Pancreas (tissue), 10 donors: ENCODE measurements around the gene SLC8A3. TPM values are rescaled to one million over a fixed set of nuclear protein-coding genes. Genes with fewer than 3 reads are reported as not detected.

Source experiments
- ATAC-seq, 4 donors: fragments of 200-7000 bp; cut with Tn5 transposase; one replicate each; pipeline versions ENCODE4 v1.8.0 to v1.9.1; 2020; ENCODE audit warnings: mild to moderate bottlenecking in 4 of 4, moderate library complexity in 4 of 4
- DNase-seq, 6 donors: peaks; one replicate each; pipeline ENCODE4 v3.0.0-alpha.2; 2020
- FAIRE-seq: peaks from 2 replicates; lab custom pipeline; 2012; peaks lifted over from hg19 to GRCh38; lab: Jason Lieb, UNC
- H3K27ac ChIP-seq, 4 donors: fragments of 200-600 bp; sonication (generic); 1 replicate in 3 of 4; 2 replicates in 1 of 4; pipeline versions ENCODE4 v1.5.0 to v1.8.0; 2020
- H3K27me3 ChIP-seq, 4 donors: fragments of 200-600 bp; one replicate each; pipeline ENCODE4 v1.8.0; 2021
- H3K36me3 ChIP-seq, 3 donors: fragments of 200-600 bp; sonication (generic) in 1 of 3; one replicate each; pipeline versions ENCODE4 v1.5.0 to v1.8.0; 2020 to 2021
- H3K4me1 ChIP-seq, 3 donors: fragments of 200-600 bp; one replicate each; pipeline ENCODE4 v1.8.0; 2021
- H3K4me3 ChIP-seq, 4 donors: fragments of 200-600 bp; sonication (generic) in 2 of 4; one replicate each; pipeline versions ENCODE4 v1.5.0 to v1.8.0; 2020 to 2021
- H3K9me3 ChIP-seq, 4 donors: fragments of 200-600 bp; one replicate each; pipeline ENCODE4 v1.8.0; 2021
- CTCF ChIP-seq, 4 donors: fragments of 200-600 bp; sonication (generic) in 3 of 4; IDR thresholded peaks; one replicate each; pipeline versions ENCODE4 v1.5.0 to v1.8.0; 2021; ENCODE audit warnings: antibody characterized with exemption in 4 of 4
- WGBS, 2 donors: extraction: QIAGEN DNeasy Blood & Tissue Kit; methylation state at CpG; one replicate each; pipeline ENCODE4 v1.1.7; 2013; 5-methylcytosine and 5-hydroxymethylcytosine counted together
- intact Hi-C, 3 donors: fragments of 100-400 bp; cut with DNase I; formaldehyde crosslinking; loops; one replicate each; pipeline versions ENCODE4 v1.11.1 to v1.14.2; 2022
- polyA plus RNA-seq, 2 donors: library from polyadenylated mRNA; stranded (reverse); fragments of 200-250 nt; gene quantifications; one replicate each; pipeline ENCODE4 v1.2.3, GENCODE V29; 2013
- total RNA-seq, 6 donors: library from RNA; stranded (reverse); fragmentation: NEBNext Ultra II Directional in 4 of 6; extraction: Animal tissue kit (Norgen Biotek cat#: 25700) in 4 of 6; gene quantifications; one replicate each; pipeline versions ENCODE4 v1.2.1 to v1.2.4, GENCODE V29; 2021 to 2023
- donor health status: healthy with polysubstance abuse.
- donor health status: DM: no; HTN: no; CAD: no; lungs with moderate emphysema.
- donor health status: DM: no; HTN: no; CAD: no.
- donor health status: control.
- donor health status: control.
- donor health status: Bipolar disorder and iron deficiency.
- donor health status: DM: yes; HTN: yes; CAD: no.
- donor health status: DM: no; HTN: no; CAD: no.
- donor health status: DM: no; HTN: no; CAD: no.
- donor health status: DM: yes; HTN: yes; CAD: no.

Gene SLC8A3
- total and polyA plus RNA-seq, 8 donors, result 0.08 to 1.5 (median 0.40) TPM

GRCh38 chr14:70148911-70149595, 39.7 kb downstream of the SLC8A3 start:
- intact Hi-C loops, result no loop called here
- no peaks in the 10 kb centered on the region for H3K9me3 ChIP-seq
- no peak for TF ChIP-seq CTCF (IDR thresholded peaks at IDR 0.05)
- ATAC-seq, result no peak
- no peaks in the 10 kb centered on the region for H3K27me3 ChIP-seq
- no peak overlapping the region for H3K27ac ChIP-seq
- no peaks in the 10 kb centered on the region for H3K4me1 ChIP-seq
- no peak for DNase-seq
- 56 to 59% methylated on average over 3 of the region's 3 CpGs for WGBS, 2 donors
- no peak for FAIRE-seq
- no peak overlapping the region for H3K4me3 ChIP-seq
- no peaks in the 10 kb centered on the region for H3K36me3 ChIP-seq

GRCh38 chr14:70148351-70148750, 40.4 kb downstream of the SLC8A3 start:
- Histone ChIP-seq H3K36me3 (no peaks in the 10 kb centered on the region), H3K9me3 (no peaks in the 10 kb centered on the region), H3K27ac (no peak overlapping the region), H3K4me3 (no peak overlapping the region), H3K27me3 (no peaks in the 10 kb centered on the region), H3K4me1 (no peaks in the 10 kb centered on the region)
- WGBS, 2 donors, result 71 to 84% methylated on average over 3 of the region's 3 CpGs
- ATAC-seq (no peak), FAIRE-seq (no peak), DNase-seq (no peak)
- intact Hi-C loops, result no loop called here
- TF ChIP-seq CTCF (IDR thresholded peaks at IDR 0.05), result no peak

GRCh38 chr14:70144046-70144445, 44.7 kb downstream of the SLC8A3 start:
- no peaks in the 10 kb centered on the region for H3K36me3 ChIP-seq
- no peaks in the 10 kb centered on the region for H3K27me3 ChIP-seq
- FAIRE-seq (no peak), ATAC-seq (no peak), DNase-seq (no peak)
- TF ChIP-seq CTCF (IDR thresholded peaks at IDR 0.05), result no peak
- intact Hi-C loops, result no loop called here
- H3K4me3 ChIP-seq, result no peak overlapping the region
- H3K4me1 ChIP-seq, result no peaks in the 10 kb centered on the region
- no peak overlapping the region for H3K27ac ChIP-seq
- 64 to 74% methylated on average over 6 of the region's 6 CpGs for WGBS, 2 donors
- H3K9me3 ChIP-seq, result no peaks in the 10 kb centered on the region

GRCh38 chr14:70143306-70143705, 45.4 kb downstream of the SLC8A3 start:
- ATAC-seq, result no peak
- Histone ChIP-seq H3K27me3 (no peaks in the 10 kb centered on the region), H3K4me1 (no peaks in the 10 kb centered on the region), H3K27ac (no peak overlapping the region), H3K4me3 (no peak overlapping the region), H3K36me3 (no peaks in the 10 kb centered on the region), H3K9me3 (no peaks in the 10 kb centered on the region)
- intact Hi-C loops, result no loop called here
- WGBS, 2 donors, result 75 to 84% methylated on average over 5 of the region's 5 CpGs
- DNase-seq, result no peak
- no peak for TF ChIP-seq CTCF (IDR thresholded peaks at IDR 0.05)
- FAIRE-seq, result no peak

- FAIRE-seq, result no peak
These were observed 48.1 kb downstream of the SLC8A3 start for GRCh38 chr14:70140614-70141013.

More at GRCh38 chr14:70140614-70141013, 48.1 kb downstream of the SLC8A3 start:
- TF ChIP-seq CTCF (IDR thresholded peaks at IDR 0.05), result no peak
- DNase-seq (no peak), ATAC-seq (no peak)
- Histone ChIP-seq H3K27ac (no peak overlapping the region), H3K4me1 (no peaks in the 10 kb centered on the region), H3K4me3 (no peak overlapping the region), H3K27me3 (no peaks in the 10 kb centered on the region), H3K36me3 (no peaks in the 10 kb centered on the region), H3K9me3 (no peaks in the 10 kb centered on the region)
- intact Hi-C loops, result no loop called here
- WGBS, 2 donors, result 70 to 76% methylated on average over 1 of the region's 1 CpG
